Type B pancreatic cell (in vitro differentiated cells): Measurements from ENCODE around the gene STH. TPM values are rescaled to one million over a fixed set of nuclear protein-coding genes. Genes with fewer than 3 reads are reported as not detected.

Experiments
- DNase-seq: peaks from one replicate; pipeline ENCODE4 v3.0.0; 2021; ENCODE audit warnings: mixed read lengths; ENCODE audit not compliant: unreplicated experiment; ENCODE audit errors: extremely low spot score
- H3K27ac Mint-ChIP-seq: 2 replicates; pipeline ENCODE4 v1.8.0; 2021; ENCODE audit warnings: mild to moderate bottlenecking, mixed read lengths
- H3K27me3 Mint-ChIP-seq: 2 replicates; pipeline ENCODE4 v1.8.0; 2021; ENCODE audit warnings: mixed read lengths
- H3K36me3 Mint-ChIP-seq: 2 replicates; pipeline ENCODE4 v1.8.0; 2021; ENCODE audit warnings: mixed read lengths
- H3K4me1 Mint-ChIP-seq: one replicate; pipeline ENCODE4 v1.8.0; 2021; ENCODE audit warnings: mixed read lengths; ENCODE audit not compliant: unreplicated experiment
- H3K4me3 Mint-ChIP-seq: 2 replicates; pipeline ENCODE4 v1.8.0; 2021; ENCODE audit warnings: mild to moderate bottlenecking, mixed read lengths
- H3K9me3 Mint-ChIP-seq: 2 replicates; pipeline ENCODE4 v1.8.0; 2021; ENCODE audit warnings: mixed read lengths
- total RNA-seq: library from RNA; stranded (reverse); gene quantifications from 2 replicates; pipeline ENCODE4 v1.2.1, GENCODE V29; 2021; ENCODE audit warnings: low replicate concordance
- TF ChIP-seq, protein P1 (sequence below): fragments of 200-600 bp; sonication (generic); conservative IDR thresholded peaks from 2 replicates; pipeline ENCODE4 v1.5.0; 2021; ENCODE audit warnings: antibody characterized with exemption, mild to moderate bottlenecking

STH gene
- total RNA-seq, 1 donor from 2014 or later, result not detected

GRCh38 chr17:45958307-45958706, 40.7 kb upstream of the STH start:
- Mint-ChIP-seq H3K4me3 (no peak overlapping the region), H3K9me3 (no peaks in the 10 kb centered on the region), H3K27ac (no peak overlapping the region), H3K36me3 (no peaks in the 10 kb centered on the region), H3K27me3 (peaks cover 7% of the 10 kb centered on the region), H3K4me1 (no peaks in the 10 kb centered on the region)
- no peak for DNase-seq
- TF ChIP-seq, protein P1, sequence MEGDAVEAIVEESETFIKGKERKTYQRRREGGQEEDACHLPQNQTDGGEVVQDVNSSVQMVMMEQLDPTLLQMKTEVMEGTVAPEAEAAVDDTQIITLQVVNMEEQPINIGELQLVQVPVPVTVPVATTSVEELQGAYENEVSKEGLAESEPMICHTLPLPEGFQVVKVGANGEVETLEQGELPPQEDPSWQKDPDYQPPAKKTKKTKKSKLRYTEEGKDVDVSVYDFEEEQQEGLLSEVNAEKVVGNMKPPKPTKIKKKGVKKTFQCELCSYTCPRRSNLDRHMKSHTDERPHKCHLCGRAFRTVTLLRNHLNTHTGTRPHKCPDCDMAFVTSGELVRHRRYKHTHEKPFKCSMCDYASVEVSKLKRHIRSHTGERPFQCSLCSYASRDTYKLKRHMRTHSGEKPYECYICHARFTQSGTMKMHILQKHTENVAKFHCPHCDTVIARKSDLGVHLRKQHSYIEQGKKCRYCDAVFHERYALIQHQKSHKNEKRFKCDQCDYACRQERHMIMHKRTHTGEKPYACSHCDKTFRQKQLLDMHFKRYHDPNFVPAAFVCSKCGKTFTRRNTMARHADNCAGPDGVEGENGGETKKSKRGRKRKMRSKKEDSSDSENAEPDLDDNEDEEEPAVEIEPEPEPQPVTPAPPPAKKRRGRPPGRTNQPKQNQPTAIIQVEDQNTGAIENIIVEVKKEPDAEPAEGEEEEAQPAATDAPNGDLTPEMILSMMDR, result no peak

DNA sequence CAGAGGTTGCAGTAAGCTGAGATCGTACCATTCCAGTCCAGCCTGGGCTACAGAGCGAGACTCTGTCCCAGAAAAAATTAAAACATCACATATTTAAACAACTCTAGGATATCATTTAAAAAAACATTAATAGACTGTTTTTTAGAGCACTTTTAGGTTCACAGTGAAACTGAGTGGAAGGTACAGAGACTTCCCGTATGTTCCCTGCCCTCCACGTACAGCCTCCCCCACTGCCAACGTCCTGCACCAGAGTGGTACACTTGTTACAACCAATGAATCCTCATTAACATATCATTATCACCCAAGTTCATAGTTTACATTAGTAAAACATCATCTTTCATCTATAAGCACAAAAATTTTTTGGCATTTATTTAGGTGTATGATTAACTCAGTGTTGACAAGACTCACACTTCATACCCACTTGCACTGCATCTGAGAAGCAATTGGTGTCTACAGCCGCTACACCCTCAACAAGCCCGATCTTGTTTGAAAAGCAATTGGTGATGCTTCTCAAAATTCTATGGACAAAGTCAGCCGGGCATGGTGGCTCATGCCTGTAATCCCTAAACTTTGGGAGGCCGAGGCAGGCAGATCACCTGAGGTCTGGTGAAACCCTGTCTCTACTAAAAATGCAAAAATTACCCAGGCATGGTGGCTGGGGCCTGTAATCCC, 39.9 kb upstream of the STH start:
- no peaks in the 10 kb centered on the region for H3K36me3 Mint-ChIP-seq
- H3K27ac Mint-ChIP-seq, result no peak overlapping the region
- DNase-seq, result no peak
- H3K27me3 Mint-ChIP-seq, result peaks cover 7% of the 10 kb centered on the region
- H3K4me3 Mint-ChIP-seq, result no peak overlapping the region
- TF ChIP-seq, protein P1, result no peak
- no peaks in the 10 kb centered on the region for H3K9me3 Mint-ChIP-seq
- H3K4me1 Mint-ChIP-seq, result no peaks in the 10 kb centered on the region

- peaks cover 4% of the 10 kb centered on the region for H3K27me3 Mint-ChIP-seq
- no peaks in the 10 kb centered on the region for H3K4me1 Mint-ChIP-seq
- H3K27ac Mint-ChIP-seq, result no peak overlapping the region
- no peak overlapping the region for H3K4me3 Mint-ChIP-seq
- H3K36me3 Mint-ChIP-seq, result no peaks in the 10 kb centered on the region
- no peak for DNase-seq
- TF ChIP-seq, protein P1, result no peak
- no peaks in the 10 kb centered on the region for H3K9me3 Mint-ChIP-seq
These were observed 38.7 kb upstream of the STH start for GRCh38 chr17:45960311-45960710.

DNA sequence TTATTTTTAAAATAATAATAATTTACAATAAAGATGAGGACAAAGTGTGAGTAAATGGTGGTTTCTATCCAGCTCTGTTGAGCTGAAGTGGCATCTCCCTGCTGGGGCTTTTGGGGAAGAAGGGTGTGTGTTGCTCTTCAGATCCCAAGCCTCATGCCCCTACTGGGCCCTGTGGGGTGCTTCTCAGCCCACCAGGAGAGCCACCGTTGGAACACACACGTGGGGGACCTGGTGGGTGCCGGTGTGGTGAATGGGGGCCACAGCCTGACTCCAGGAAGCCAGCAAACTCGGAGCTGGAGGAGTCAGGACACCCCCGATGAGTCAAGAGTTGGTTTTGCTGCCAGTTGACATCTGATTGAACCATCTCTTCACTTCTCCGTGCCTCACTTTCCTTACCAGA, 37.8 kb upstream of the STH start:
- H3K9me3 Mint-ChIP-seq, result no peaks in the 10 kb centered on the region
- TF ChIP-seq, protein P1, result no peak
- DNase-seq, result no peak
- no peaks in the 10 kb centered on the region for H3K4me1 Mint-ChIP-seq
- no peak overlapping the region for H3K4me3 Mint-ChIP-seq
- no peak overlapping the region for H3K27ac Mint-ChIP-seq
- H3K36me3 Mint-ChIP-seq, result no peaks in the 10 kb centered on the region
- peaks cover 7% of the 10 kb centered on the region for H3K27me3 Mint-ChIP-seq

GRCh38 chr17:45962221-45962972, 36.7 kb upstream of the STH start:
- Mint-ChIP-seq H3K27ac (no peak overlapping the region), H3K4me1 (no peaks in the 10 kb centered on the region)

More at GRCh38 chr17:45962221-45962972, 36.7 kb upstream of the STH start:
- TF ChIP-seq, protein P1, result no peak
- Mint-ChIP-seq H3K36me3 (no peaks in the 10 kb centered on the region), H3K4me3 (no peak overlapping the region), H3K9me3 (no peaks in the 10 kb centered on the region), H3K27me3 (peaks cover 14% of the 10 kb centered on the region)
- no peak for DNase-seq
